ENCODE data around the gene WDR64. TPM values are rescaled to one million over a fixed set of nuclear protein-coding genes. Genes with fewer than 3 reads are reported as not detected.

Gene WDR64
- polyA plus RNA-seq, 1 donor from 2014 or later, result 0.21 TPM

GRCh38 chr1:241696172-241696814 is 44.2 kb downstream of the WDR64 start:
- H3K9ac ChIP-seq (ENCODE audit: low read length), result no peak overlapping the region
- H3K9me2 ChIP-seq (ENCODE audit: insufficient read depth, low read length), result no peaks in the 10 kb centered on the region
- TF ChIP-seq RAD21 (conservative IDR thresholded peaks at IDR 0.05) (no peak), POLR2AphosphoS5 (IDR thresholded peaks at IDR 0.05) (no peak), TAF1 (IDR thresholded peaks at IDR 0.05; ENCODE audit: low read depth) (no peak), SMC3 (conservative IDR thresholded peaks at IDR 0.05; ENCODE audit: poor library complexity) (no peak), EZH2 (IDR thresholded peaks at IDR 0.05; ENCODE audit: borderline replicate concordance, insufficient read depth, low read length, poor library complexity, severe bottlenecking) (no peak), MXI1 (conservative IDR thresholded peaks at IDR 0.05; ENCODE audit: poor library complexity, severe bottlenecking) (no peak), EP300 (conservative IDR thresholded peaks at IDR 0.05; ENCODE audit: poor library complexity, severe bottlenecking) (no peak), REST (IDR thresholded peaks at IDR 0.05; ENCODE audit: borderline replicate concordance) (no peak), CTCF (IDR thresholded peaks at IDR 0.05; ENCODE audit: poor library complexity, severe bottlenecking) (no peak)

GRCh38 chr1:241696815-241697639 is 44.9 kb downstream of the WDR64 start:
- Histone ChIP-seq H3K4me3 (ENCODE audit: low read length) (no peak overlapping the region), H4K20me1 (ENCODE audit: insufficient read depth) (no peaks in the 10 kb centered on the region), H3K4me2 (ENCODE audit: low read length) (no peak overlapping the region), H3F3A (ENCODE audit: insufficient read depth, low read length, poor library complexity, severe bottlenecking) (no peaks in the 10 kb centered on the region), H2AFZ (ENCODE audit: low read depth, low read length) (no peak overlapping the region), H3K9me3 (ENCODE audit: low read length) (no peaks in the 10 kb centered on the region), H3K9me2 (ENCODE audit: insufficient read depth, low read length) (no peaks in the 10 kb centered on the region), H3K79me2 (replicated peaks; ENCODE audit: insufficient read depth, low read length) (no peaks in the 10 kb centered on the region), H3K9ac (ENCODE audit: low read length) (no peak overlapping the region), H3K36me3 (ENCODE audit: insufficient read depth, low read length) (no peaks in the 10 kb centered on the region), H3K27ac (ENCODE audit: low read length) (no peak overlapping the region), H3K27me3 (ENCODE audit: insufficient read depth, low read depth, low read length) (no peaks in the 10 kb centered on the region)
- TF ChIP-seq EP300 (conservative IDR thresholded peaks at IDR 0.05; ENCODE audit: poor library complexity, severe bottlenecking), result no peak
- TF ChIP-seq POLR2AphosphoS5 (IDR thresholded peaks at IDR 0.05), result no peak
- no peak for TF ChIP-seq SMC3 (conservative IDR thresholded peaks at IDR 0.05; ENCODE audit: poor library complexity)
- TF ChIP-seq RAD21 (conservative IDR thresholded peaks at IDR 0.05), result no peak
- no peak for TF ChIP-seq TAF1 (IDR thresholded peaks at IDR 0.05; ENCODE audit: low read depth)
- no peak for TF ChIP-seq MXI1 (conservative IDR thresholded peaks at IDR 0.05; ENCODE audit: poor library complexity, severe bottlenecking)
- no peak for TF ChIP-seq EZH2 (IDR thresholded peaks at IDR 0.05; ENCODE audit: borderline replicate concordance, insufficient read depth, low read length, poor library complexity, severe bottlenecking)
- TF ChIP-seq REST (IDR thresholded peaks at IDR 0.05; ENCODE audit: borderline replicate concordance), result no peak
- TF ChIP-seq CTCF (IDR thresholded peaks at IDR 0.05; ENCODE audit: poor library complexity, severe bottlenecking), result no peak

More at GRCh38 chr1:241696172-241696814, 44.2 kb downstream of the WDR64 start:
- Histone ChIP-seq H3K27ac (ENCODE audit: low read length) (no peak overlapping the region), H3F3A (ENCODE audit: insufficient read depth, low read length, poor library complexity, severe bottlenecking) (no peaks in the 10 kb centered on the region), H3K9me3 (ENCODE audit: low read length) (no peaks in the 10 kb centered on the region), H3K79me2 (replicated peaks; ENCODE audit: insufficient read depth, low read length) (no peaks in the 10 kb centered on the region), H3K36me3 (ENCODE audit: insufficient read depth, low read length) (no peaks in the 10 kb centered on the region), H3K4me3 (ENCODE audit: low read length) (no peak overlapping the region), H3K27me3 (ENCODE audit: insufficient read depth, low read depth, low read length) (no peaks in the 10 kb centered on the region), H2AFZ (ENCODE audit: low read depth, low read length) (no peak overlapping the region), H3K4me2 (ENCODE audit: low read length) (no peak overlapping the region), H4K20me1 (ENCODE audit: insufficient read depth) (no peaks in the 10 kb centered on the region)

Data from neural cell (in vitro differentiated cells).